ENCODE data around the gene PPP4C. TPM values are rescaled to one million over a fixed set of nuclear protein-coding genes. Genes with fewer than 3 reads are reported as not detected.

PPP4C gene
- total RNA-seq, 2 donors from 2014 or later = 111 to 156 TPM

DNA sequence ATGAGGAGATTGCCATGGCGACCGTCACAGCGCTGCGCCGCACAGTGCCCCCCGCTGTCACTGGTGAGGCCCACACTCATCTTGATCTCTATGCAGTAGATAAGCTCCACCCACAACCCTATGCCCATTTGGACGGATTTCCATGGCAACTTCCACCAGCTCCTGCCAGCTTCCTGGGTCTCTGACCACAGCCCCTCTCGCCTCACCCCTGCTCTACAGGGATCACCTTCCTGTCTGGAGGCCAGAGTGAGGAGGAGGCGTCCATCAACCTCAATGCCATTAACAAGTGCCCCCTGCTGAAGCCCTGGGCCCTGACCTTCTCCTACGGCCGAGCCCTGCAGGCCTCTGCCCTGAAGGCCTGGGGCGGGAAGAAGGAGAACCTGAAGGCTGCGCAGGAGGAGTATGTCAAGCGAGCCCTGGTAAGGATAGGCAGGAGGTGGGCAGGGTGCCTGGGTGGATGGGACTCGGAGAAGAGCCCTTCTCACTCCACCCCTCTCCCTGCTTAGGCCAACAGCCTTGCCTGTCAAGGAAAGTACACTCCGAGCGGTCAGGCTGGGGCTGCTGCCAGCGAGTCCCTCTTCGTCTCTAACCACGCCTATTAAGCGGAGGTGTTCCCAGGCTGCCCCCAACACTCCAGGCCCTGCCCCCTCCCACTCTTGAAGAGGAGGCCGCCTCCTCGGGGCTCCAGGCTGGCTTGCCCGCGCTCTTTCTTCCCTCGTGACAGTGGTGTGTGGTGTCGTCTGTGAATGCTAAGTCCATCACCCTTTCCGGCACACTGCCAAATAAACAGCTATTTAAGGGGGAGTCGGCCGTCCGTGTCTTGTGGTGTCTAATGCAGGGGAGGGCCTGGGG lies 6.0 kb upstream of the PPP4C start:
- Histone ChIP-seq H3K9me3 (no peaks in the 10 kb centered on the region), H3K4me3 (no peak overlapping the region), H3K27ac (peak overlapping the region; percentile 6), H3K4me1 (peaks cover 10% of the 10 kb centered on the region), H3K9ac (ENCODE audit: low read depth in 2 of 2, low read length in 2 of 2) (no peak overlapping the region), H3K27me3 (no peaks in the 10 kb centered on the region), H3K36me3 (peaks cover 35% of the 10 kb centered on the region)
- intact Hi-C loops (cut with DNase I) = no loop called here
- DNase-seq = no peak
- TF ChIP-seq, protein P1, sequence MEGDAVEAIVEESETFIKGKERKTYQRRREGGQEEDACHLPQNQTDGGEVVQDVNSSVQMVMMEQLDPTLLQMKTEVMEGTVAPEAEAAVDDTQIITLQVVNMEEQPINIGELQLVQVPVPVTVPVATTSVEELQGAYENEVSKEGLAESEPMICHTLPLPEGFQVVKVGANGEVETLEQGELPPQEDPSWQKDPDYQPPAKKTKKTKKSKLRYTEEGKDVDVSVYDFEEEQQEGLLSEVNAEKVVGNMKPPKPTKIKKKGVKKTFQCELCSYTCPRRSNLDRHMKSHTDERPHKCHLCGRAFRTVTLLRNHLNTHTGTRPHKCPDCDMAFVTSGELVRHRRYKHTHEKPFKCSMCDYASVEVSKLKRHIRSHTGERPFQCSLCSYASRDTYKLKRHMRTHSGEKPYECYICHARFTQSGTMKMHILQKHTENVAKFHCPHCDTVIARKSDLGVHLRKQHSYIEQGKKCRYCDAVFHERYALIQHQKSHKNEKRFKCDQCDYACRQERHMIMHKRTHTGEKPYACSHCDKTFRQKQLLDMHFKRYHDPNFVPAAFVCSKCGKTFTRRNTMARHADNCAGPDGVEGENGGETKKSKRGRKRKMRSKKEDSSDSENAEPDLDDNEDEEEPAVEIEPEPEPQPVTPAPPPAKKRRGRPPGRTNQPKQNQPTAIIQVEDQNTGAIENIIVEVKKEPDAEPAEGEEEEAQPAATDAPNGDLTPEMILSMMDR (IDR thresholded peaks at IDR 0.05) = no peak

DNA sequence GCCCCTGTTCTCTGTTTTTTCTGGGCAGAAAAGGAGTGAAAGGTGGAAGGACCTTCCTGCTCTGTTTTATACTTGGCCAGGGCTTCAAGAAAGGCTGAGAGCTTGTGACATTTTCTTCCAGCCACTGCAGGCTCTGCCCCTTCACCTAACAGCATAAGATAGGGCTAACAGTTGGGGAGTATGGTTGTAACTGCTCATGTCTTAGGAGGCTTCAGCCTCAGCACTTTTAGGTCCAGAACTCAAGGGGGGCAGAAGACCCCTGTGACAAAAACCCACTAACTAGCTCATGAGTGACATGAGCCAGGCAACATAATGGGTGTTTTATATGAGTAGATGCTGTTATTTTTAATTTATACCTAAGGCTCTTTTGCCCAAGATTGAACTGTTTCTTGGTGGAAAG lies 5.3 kb upstream of the PPP4C start:
- TF ChIP-seq, protein P1 (IDR thresholded peaks at IDR 0.05) = no peak
- intact Hi-C loops (cut with DNase I) = no loop called here
- H3K9me3 ChIP-seq = no peaks in the 10 kb centered on the region
- H3K36me3 ChIP-seq = peaks cover 35% of the 10 kb centered on the region
- no peak overlapping the region for H3K4me3 ChIP-seq
- DNase-seq = no peak
- H3K27ac ChIP-seq = no peak overlapping the region
- H3K9ac ChIP-seq (ENCODE audit: low read depth in 2 of 2, low read length in 2 of 2) = no peak overlapping the region
- H3K4me1 ChIP-seq = peaks cover 14% of the 10 kb centered on the region
- H3K27me3 ChIP-seq = no peaks in the 10 kb centered on the region

DNA sequence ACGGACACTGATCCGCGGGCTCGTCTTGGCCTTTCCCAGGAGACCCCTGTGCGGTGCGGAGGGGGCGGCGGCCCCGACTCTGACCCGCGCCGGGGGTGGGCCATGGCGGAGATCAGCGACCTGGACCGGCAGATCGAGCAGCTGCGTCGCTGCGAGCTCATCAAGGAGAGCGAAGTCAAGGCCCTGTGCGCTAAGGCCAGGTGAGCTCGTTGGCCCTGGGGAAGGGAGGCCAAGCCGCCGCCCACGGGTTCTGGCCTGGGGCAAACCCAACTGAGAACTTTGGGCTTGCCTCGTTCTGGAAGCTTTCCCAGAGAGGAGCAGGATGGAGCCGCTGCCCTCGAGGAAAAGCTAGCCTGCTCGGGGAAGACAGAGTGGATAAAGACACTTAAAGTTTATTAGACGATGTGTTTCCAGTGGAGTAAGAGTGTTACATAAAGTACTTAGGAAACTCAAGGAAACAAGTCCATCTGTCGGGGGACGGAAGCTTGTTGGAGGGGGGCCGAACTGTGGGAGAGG lies 540 bp downstream of the PPP4C start:
- no peaks in the 10 kb centered on the region for H3K27me3 ChIP-seq
- intact Hi-C loops (cut with DNase I) = no loop called here
- TF ChIP-seq, protein P1 (IDR thresholded peaks at IDR 0.05) = no peak
- no peak for DNase-seq
- H3K9ac ChIP-seq (ENCODE audit: low read depth in 2 of 2, low read length in 2 of 2) = peak overlapping the region; percentile 81 to 83
- H3K9me3 ChIP-seq = no peaks in the 10 kb centered on the region
- peaks cover 21% of the 10 kb centered on the region for H3K4me1 ChIP-seq
- H3K4me3 ChIP-seq = peak overlapping the region; percentile 74
- peak overlapping the region; percentile 89 for H3K27ac ChIP-seq
- H3K36me3 ChIP-seq = peaks cover 13% of the 10 kb centered on the region

DNA sequence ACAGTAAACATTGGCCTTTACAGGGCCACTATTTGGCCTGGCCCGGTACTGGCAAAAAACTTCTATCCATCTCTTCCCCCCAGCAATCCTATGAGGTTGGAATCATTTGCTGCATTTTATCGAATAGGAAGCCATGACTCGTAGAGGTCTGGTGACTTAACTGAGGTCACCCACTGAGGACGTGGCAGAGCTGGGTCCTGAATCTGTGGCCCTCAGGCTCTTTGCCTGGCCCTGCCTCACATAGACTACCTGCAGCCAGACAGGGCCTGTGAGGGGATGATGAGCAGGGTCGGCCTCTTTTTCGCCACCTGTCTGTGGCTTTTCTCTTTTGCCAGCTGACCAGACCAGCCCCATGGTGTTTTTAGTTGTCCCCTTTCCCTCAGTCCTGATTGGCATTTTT lies 1.9 kb downstream of the PPP4C start:
- no peak overlapping the region for H3K4me3 ChIP-seq
- TF ChIP-seq, protein P1 (IDR thresholded peaks at IDR 0.05) = no peak
- H3K36me3 ChIP-seq = peaks cover 5% of the 10 kb centered on the region
- H3K9me3 ChIP-seq = no peaks in the 10 kb centered on the region
- peak overlapping the region in 1 of 2 donors; percentile 83 for H3K9ac ChIP-seq (ENCODE audit: low read depth in 2 of 2, low read length in 2 of 2)
- no peak overlapping the region for H3K27ac ChIP-seq
- H3K4me1 ChIP-seq = peaks cover 21% of the 10 kb centered on the region
- intact Hi-C loops (cut with DNase I) = no loop called here
- no peak for DNase-seq
- no peaks in the 10 kb centered on the region for H3K27me3 ChIP-seq

DNA sequence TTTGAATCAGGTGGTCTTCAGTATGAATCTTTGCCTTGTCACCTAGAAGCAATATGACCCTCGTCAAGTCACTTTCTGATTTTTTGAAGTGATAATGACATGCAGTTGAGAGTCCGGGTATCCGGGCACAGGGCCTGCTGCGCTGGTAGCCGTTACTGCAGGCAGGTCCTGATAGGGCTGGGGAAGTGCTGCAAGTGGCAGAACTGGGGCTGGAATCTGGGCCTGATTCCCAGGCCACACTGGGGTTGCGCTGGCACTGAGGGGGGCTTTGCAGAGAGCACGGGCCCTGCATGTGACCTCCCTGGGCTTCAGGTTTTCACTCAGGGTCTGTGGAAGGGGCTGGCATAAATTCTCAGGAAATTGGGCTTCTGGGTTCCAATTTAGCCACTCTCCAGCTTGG lies 3.0 kb downstream of the PPP4C start:
- no peak for DNase-seq
- TF ChIP-seq, protein P1 (IDR thresholded peaks at IDR 0.05) = no peak
- Histone ChIP-seq H3K4me1 (peaks cover 21% of the 10 kb centered on the region), H3K4me3 (no peak overlapping the region), H3K9me3 (no peaks in the 10 kb centered on the region), H3K27ac (no peak overlapping the region), H3K9ac (ENCODE audit: low read depth in 2 of 2, low read length in 2 of 2) (no peak overlapping the region), H3K27me3 (no peaks in the 10 kb centered on the region), H3K36me3 (peaks cover 5% of the 10 kb centered on the region)
- intact Hi-C loops (cut with DNase I) = no loop called here

Measured in colonic mucosa (tissue), 4 donors.